Mesenchymal stem cell (in vitro differentiated cells and primary cell): ENCODE data around the gene APPL2.

Source experiments
- DNase-seq: peaks from one replicate; pipeline ENCODE4 v3.0.0-alpha.2; 2013
- H2AFZ ChIP-seq: one replicate; pipeline ENCODE4 v1.6.1; 2013; ENCODE audit warnings: low read depth, mild to moderate bottlenecking, control low read depth, inconsistent platforms, low read length, moderate library complexity
- H2AK5ac ChIP-seq: 2 replicates; pipeline ENCODE4 v1.6.1; 2013; ENCODE audit warnings: low read length, moderate library complexity, mild to moderate bottlenecking, inconsistent platforms; ENCODE audit not compliant: severe bottlenecking
- H2BK120ac ChIP-seq: one replicate; pipeline ENCODE4 v1.6.1; 2013; ENCODE audit warnings: low read depth, mild to moderate bottlenecking, inconsistent platforms, low read length, moderate library complexity
- H2BK12ac ChIP-seq, 2 experiments: one replicate each; pipeline ENCODE4 v1.6.1; 2013; ENCODE audit warnings: inconsistent platforms in 2 of 2, low read length in 2 of 2, mild to moderate bottlenecking in 2 of 2, moderate library complexity in 2 of 2, control low read depth in 1 of 2
- H2BK15ac ChIP-seq: one replicate; pipeline ENCODE4 v1.6.1; 2013; ENCODE audit warnings: mild to moderate bottlenecking, low read depth, inconsistent platforms; ENCODE audit not compliant: poor library complexity, severe bottlenecking
- H2BK5ac ChIP-seq: 2 replicates; pipeline ENCODE4 v1.6.1; 2013; ENCODE audit warnings: low read depth, mild to moderate bottlenecking, low read length, control low read depth, inconsistent platforms; ENCODE audit not compliant: poor library complexity, severe bottlenecking
- H3K14ac ChIP-seq, 2 experiments: one replicate each; pipeline ENCODE4 v1.6.1; 2013; ENCODE audit warnings: inconsistent platforms in 2 of 2, low read length in 2 of 2, control low read depth in 1 of 2, mild to moderate bottlenecking in 1 of 2, moderate library complexity in 1 of 2
- H3K18ac ChIP-seq, 2 experiments: one replicate each; pipeline ENCODE4 v1.6.1; 2013; ENCODE audit warnings: inconsistent platforms in 2 of 2, low read length in 2 of 2, control low read depth in 1 of 2, low read depth in 1 of 2, mild to moderate bottlenecking in 1 of 2
- H3K23ac ChIP-seq, 2 experiments: one replicate each; pipeline ENCODE4 v1.6.1; 2013; ENCODE audit warnings: inconsistent platforms in 2 of 2, low read length in 2 of 2, mild to moderate bottlenecking in 2 of 2, moderate library complexity in 2 of 2, control low read depth in 1 of 2
- H3K27ac ChIP-seq: 2 replicates; pipeline ENCODE4 v1.5.1; 2013; ENCODE audit warnings: mild to moderate bottlenecking, moderate library complexity, low read length, control low read depth, inconsistent platforms; ENCODE audit not compliant: poor library complexity, severe bottlenecking
- H3K27me3 ChIP-seq, 2 experiments: 2 replicates each; pipeline versions ENCODE4 v1.6.1 to v1.7.0; 2013; ENCODE audit warnings: low read length in 2 of 2, mild to moderate bottlenecking in 2 of 2, moderate library complexity in 2 of 2, control low read depth in 1 of 2, inconsistent platforms in 1 of 2; ENCODE audit not compliant: control insufficient read depth in 1 of 2, insufficient read depth in 1 of 2
- H3K36me3 ChIP-seq, 2 experiments: 2 replicates each; pipeline versions ENCODE4 v1.6.1 to v1.7.0; 2013; ENCODE audit warnings: low read length in 2 of 2, control low read depth in 1 of 2, inconsistent platforms in 1 of 2, low read depth in 1 of 2, mild to moderate bottlenecking in 1 of 2; ENCODE audit not compliant: insufficient read depth in 2 of 2, control insufficient read depth in 1 of 2
- H3K4ac ChIP-seq, 2 experiments: one replicate each; pipeline ENCODE4 v1.6.1; 2013; ENCODE audit warnings: inconsistent platforms in 2 of 2, low read length in 2 of 2, mild to moderate bottlenecking in 2 of 2, moderate library complexity in 2 of 2, control low read depth in 1 of 2, low read depth in 1 of 2
- H3K4me1 ChIP-seq: 2 replicates; pipeline ENCODE4 v1.6.1; 2013; ENCODE audit warnings: low read depth, low read length, control low read depth; ENCODE audit not compliant: control insufficient read depth, insufficient read depth
- H3K4me2 ChIP-seq: 2 replicates; pipeline ENCODE4 v1.6.1; 2013; ENCODE audit warnings: low read length, mild to moderate bottlenecking, inconsistent platforms; ENCODE audit not compliant: poor library complexity, severe bottlenecking
- H3K4me3 ChIP-seq, 2 experiments: 2 replicates each; pipeline versions ENCODE4 v1.5.1 to v1.7.0; 2013; ENCODE audit warnings: low read length in 2 of 2, mild to moderate bottlenecking in 2 of 2, control low read depth in 1 of 2, low read depth in 1 of 2; ENCODE audit not compliant: insufficient read depth in 1 of 2
- H3K79me1 ChIP-seq: replicated peaks from 2 replicates; pipeline ENCODE4 v1.6.1; 2013; ENCODE audit warnings: mild to moderate bottlenecking, control low read depth, low read length, inconsistent platforms; ENCODE audit not compliant: poor library complexity, severe bottlenecking
- H3K9ac ChIP-seq: 2 replicates; pipeline ENCODE4 v1.7.0; 2013; ENCODE audit warnings: mild to moderate bottlenecking, low read length, moderate library complexity
- H3K9me3 ChIP-seq: 2 replicates; pipeline ENCODE4 v1.7.0; 2013; ENCODE audit warnings: mild to moderate bottlenecking, low read length; ENCODE audit not compliant: control insufficient read depth
- H4K8ac ChIP-seq: one replicate; pipeline ENCODE4 v1.6.1; 2013; ENCODE audit warnings: inconsistent platforms, mild to moderate bottlenecking, low read length, moderate library complexity
- H4K91ac ChIP-seq: one replicate; pipeline ENCODE4 v1.6.1; 2013; ENCODE audit warnings: mild to moderate bottlenecking, low read length, inconsistent platforms
- WGBS: methylation state at CpG from one replicate; pipeline ENCODE4 v1.1.7; 2013; ENCODE audit warnings: mixed read lengths; 5-methylcytosine and 5-hydroxymethylcytosine counted together

The APPL2 gene

GRCh38 chr12:105231396-105231795, 4.6 kb downstream of the APPL2 start:
- Histone ChIP-seq H2BK15ac (no peak overlapping the region), H2AK5ac (no peak overlapping the region), H3K79me1 (peaks cover 14% of the 10 kb centered on the region), H2BK5ac (no peak overlapping the region), H3K27ac (no peak overlapping the region), H4K8ac (no peak overlapping the region), H3K4ac (no peak overlapping the region), H3K23ac (no peak overlapping the region), H3K4me3 (no peak overlapping the region), H2BK120ac (no peak overlapping the region), H2AFZ (no peak overlapping the region), H2BK12ac (no peak overlapping the region), H3K27me3 (no peaks in the 10 kb centered on the region), H3K36me3 (peaks cover 9 to 26% of the 10 kb centered on the region in 2 experiments), H3K9ac (no peak overlapping the region), H4K91ac (no peak overlapping the region), H3K4me1 (peaks cover 7% of the 10 kb centered on the region), H3K4me2 (no peak overlapping the region), H3K18ac (no peak overlapping the region), H3K9me3 (no peaks in the 10 kb centered on the region), H3K14ac (no peak overlapping the region)
- WGBS: 91% methylated on average over 5 of the region's 5 CpGs
- DNase-seq: no peak

- peaks cover 9 to 35% of the 10 kb centered on the region in 2 experiments for H3K36me3 ChIP-seq
- peak overlapping the region in 1 of 2 experiments; percentile 3 for H3K4me3 ChIP-seq
- H4K8ac ChIP-seq: no peak overlapping the region
- no peak overlapping the region for H2AFZ ChIP-seq
- no peak overlapping the region for H3K4me2 ChIP-seq
- H3K23ac ChIP-seq: no peak overlapping the region
- peak overlapping the region; percentile 50 for H4K91ac ChIP-seq
- H3K14ac ChIP-seq: no peak overlapping the region
- H3K9me3 ChIP-seq: no peaks in the 10 kb centered on the region
- H3K18ac ChIP-seq: peak overlapping the region in 1 of 2 experiments; percentile 21
- H3K4ac ChIP-seq: no peak overlapping the region
- H3K27ac ChIP-seq: peak overlapping the region; percentile 11
- H3K4me1 ChIP-seq: peaks cover 7% of the 10 kb centered on the region
- H2AK5ac ChIP-seq: peak overlapping the region; percentile 99
- peak overlapping the region; percentile 34 for H3K9ac ChIP-seq
- peaks cover 16% of the 10 kb centered on the region for H3K79me1 ChIP-seq
- peak; percentile 33 for DNase-seq
- H3K27me3 ChIP-seq: no peaks in the 10 kb centered on the region
- no peak overlapping the region for H2BK15ac ChIP-seq
- H2BK5ac ChIP-seq: no peak overlapping the region
- H2BK120ac ChIP-seq: peak overlapping the region; percentile 19
- H2BK12ac ChIP-seq: no peak overlapping the region
- WGBS: 100% methylated on average over 1 of the region's 2 CpGs
Measured at GRCh38 chr12:105229371-105229770, 6.6 kb downstream of the APPL2 start.

DNA sequence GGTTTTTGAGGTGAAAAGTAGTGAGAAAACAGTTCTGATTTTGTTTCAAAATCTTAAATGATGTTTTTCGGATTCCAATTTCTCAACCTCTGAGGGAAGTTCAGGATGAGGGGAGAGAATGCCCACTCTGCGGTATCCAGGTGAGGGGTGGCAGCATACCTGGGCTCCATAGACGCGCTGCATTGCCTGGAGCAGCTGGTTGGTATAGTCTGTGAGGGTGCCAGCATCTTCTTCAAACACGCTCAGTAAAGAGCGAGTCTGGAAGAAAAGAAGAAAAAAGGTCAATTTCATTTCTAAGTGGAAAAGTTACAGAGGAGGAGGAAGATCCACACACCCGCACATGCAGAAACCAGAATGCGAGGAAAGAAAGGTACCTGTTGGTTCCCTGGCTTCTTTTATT, 7.0 kb downstream of the APPL2 start:
- Histone ChIP-seq H3K4ac (no peak overlapping the region), H2BK120ac (no peak overlapping the region), H2BK5ac (no peak overlapping the region), H4K91ac (peak overlapping the region; percentile 85), H4K8ac (no peak overlapping the region), H2AFZ (no peak overlapping the region), H2BK15ac (peak overlapping the region; percentile 67), H3K36me3 (peaks cover 9 to 39% of the 10 kb centered on the region in 2 experiments), H3K18ac (peak overlapping the region; percentile 21 to 82), H3K27ac (peak overlapping the region; percentile 52), H3K14ac (no peak overlapping the region), H3K4me2 (no peak overlapping the region), H3K9ac (peak overlapping the region; percentile 34), H3K9me3 (no peaks in the 10 kb centered on the region), H3K23ac (no peak overlapping the region), H2AK5ac (peak overlapping the region; percentile 99), H3K4me1 (peaks cover 7% of the 10 kb centered on the region), H3K4me3 (no peak overlapping the region), H3K27me3 (no peaks in the 10 kb centered on the region), H2BK12ac (peak overlapping the region; percentile 47 to 82), H3K79me1 (peaks cover 18% of the 10 kb centered on the region)
- WGBS: 97% methylated on average over 8 of the region's 8 CpGs
- no peak for DNase-seq

- Histone ChIP-seq H2BK5ac (no peak overlapping the region), H3K36me3 (peaks cover 9 to 44% of the 10 kb centered on the region in 2 experiments), H3K4me3 (no peak overlapping the region), H3K4me2 (no peak overlapping the region), H3K14ac (no peak overlapping the region), H3K23ac (no peak overlapping the region), H4K91ac (no peak overlapping the region), H3K9me3 (no peaks in the 10 kb centered on the region), H3K79me1 (peaks cover 18% of the 10 kb centered on the region), H2AFZ (no peak overlapping the region), H2BK120ac (no peak overlapping the region), H2BK12ac (no peak overlapping the region), H2BK15ac (no peak overlapping the region), H3K18ac (no peak overlapping the region), H3K9ac (peak overlapping the region; percentile 34), H2AK5ac (no peak overlapping the region), H4K8ac (no peak overlapping the region), H3K4me1 (peaks cover 7% of the 10 kb centered on the region), H3K4ac (no peak overlapping the region), H3K27me3 (no peaks in the 10 kb centered on the region), H3K27ac (peak overlapping the region; percentile 52)
- peak; percentile 60 for DNase-seq
- 20% methylated on average over 1 of the region's 1 CpG for WGBS
Measured at GRCh38 chr12:105228494-105228893, 7.5 kb downstream of the APPL2 start.
